ENCODE data around the gene MKRN2OS.

MKRN2OS gene

DNA sequence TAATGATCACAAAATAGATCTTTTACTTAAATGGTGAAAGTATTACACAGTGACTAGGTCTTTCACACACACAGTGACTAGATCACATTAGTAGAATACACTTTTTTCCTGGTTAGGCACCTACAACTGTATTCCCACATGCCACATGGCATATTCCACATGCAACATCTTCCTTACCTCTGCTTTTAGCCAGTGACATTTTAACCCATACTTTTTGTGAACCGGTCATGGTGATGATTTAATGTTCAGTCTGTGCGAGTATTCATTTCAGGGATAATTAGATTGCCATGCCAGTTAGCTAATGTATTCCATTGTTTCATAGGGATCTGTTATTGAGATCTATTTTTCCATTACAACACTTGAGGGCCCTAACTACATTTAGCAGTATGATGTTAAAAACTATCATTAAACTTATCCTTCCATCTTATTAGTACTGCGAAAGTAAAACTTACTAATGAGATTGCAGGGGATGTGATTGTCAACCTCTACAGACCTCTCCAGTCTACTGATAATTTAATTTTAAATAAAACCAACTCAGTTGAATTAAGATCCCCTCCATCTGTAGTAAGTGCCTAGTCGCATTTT, 32.7 kb downstream of the MKRN2OS start:
- no peak for DNase-seq

DNA sequence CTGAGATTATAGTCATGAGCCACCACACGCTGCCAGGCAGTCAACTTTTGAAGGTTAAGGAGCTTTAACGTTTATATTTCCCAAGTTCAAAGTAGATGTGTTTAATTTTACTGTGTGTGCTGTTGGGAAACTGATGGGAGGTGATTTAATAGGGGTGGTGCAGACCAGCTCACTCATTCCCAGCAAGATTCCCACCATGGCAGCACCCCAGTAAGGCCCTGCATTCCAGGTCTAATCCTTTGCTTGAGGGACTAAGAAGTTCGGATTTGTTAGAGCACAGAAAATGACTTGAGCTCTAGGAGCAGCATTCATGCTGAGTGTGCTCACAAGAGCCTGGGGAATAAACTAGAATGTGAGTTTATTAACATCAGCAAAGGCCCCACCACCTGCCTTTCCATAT, 35.8 kb downstream of the MKRN2OS start:
- no peak for DNase-seq

GRCh38 chr3:12508291-12508700, 37.0 kb downstream of the MKRN2OS start:
- no peak for DNase-seq

DNA sequence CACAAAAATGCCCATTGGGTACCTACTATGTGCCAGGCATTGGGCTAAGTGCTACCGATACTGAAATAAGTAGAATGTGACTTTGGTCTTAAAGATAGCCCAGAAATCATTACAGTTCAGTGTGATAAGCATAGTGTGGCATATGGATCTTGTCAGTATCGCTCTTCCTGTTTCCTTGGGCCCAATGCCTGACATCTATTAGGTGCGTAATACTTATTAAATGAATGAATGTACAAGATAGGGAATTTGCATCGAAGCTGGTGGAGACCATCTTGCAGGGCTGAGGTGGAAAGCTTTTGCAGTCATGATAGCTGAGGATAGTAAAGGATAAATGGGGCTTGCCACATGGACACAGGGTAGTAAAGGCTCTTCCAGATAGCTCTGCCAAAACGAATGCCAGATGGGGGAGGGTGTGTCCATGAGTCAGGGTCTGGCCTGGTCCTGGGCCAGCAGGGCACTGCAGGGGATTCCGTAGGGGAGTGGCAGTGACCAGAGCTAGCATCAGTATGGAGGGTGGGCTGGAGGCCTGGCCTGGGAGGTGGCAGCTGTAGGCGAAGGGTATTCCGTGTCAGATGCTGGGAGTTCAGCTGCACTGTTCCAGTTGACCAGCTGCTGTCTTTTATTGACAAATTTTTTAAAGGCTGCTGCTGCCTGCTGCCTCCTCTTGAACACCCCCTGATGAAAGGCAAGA, 37.6 kb downstream of the MKRN2OS start:
- no peak for DNase-seq

DNA sequence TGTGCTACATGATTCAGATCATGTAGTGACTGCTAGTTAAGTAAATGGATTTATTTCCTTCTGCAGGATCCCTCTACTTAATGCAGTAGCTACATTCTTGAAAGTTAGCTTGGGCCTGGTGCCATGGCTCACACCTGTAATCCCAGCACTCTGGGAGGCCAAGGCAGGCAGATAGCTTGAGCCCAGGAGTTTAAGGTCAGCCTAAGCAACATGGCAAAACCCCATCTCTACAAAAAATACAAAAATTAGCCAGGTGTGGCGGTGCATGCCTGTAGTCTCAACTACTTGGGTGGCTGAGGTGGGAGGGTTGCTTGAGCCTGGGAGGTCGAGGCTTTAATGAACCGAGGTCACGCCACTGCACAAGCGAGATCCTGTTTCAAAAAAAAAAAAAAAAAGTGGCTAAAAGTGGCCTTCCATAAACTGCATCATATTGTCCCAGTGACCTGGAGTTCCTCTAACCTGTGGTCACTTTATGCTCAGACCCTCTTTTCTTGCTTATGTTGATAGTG, 39.0 kb downstream of the MKRN2OS start:
- no peak for DNase-seq

DNA sequence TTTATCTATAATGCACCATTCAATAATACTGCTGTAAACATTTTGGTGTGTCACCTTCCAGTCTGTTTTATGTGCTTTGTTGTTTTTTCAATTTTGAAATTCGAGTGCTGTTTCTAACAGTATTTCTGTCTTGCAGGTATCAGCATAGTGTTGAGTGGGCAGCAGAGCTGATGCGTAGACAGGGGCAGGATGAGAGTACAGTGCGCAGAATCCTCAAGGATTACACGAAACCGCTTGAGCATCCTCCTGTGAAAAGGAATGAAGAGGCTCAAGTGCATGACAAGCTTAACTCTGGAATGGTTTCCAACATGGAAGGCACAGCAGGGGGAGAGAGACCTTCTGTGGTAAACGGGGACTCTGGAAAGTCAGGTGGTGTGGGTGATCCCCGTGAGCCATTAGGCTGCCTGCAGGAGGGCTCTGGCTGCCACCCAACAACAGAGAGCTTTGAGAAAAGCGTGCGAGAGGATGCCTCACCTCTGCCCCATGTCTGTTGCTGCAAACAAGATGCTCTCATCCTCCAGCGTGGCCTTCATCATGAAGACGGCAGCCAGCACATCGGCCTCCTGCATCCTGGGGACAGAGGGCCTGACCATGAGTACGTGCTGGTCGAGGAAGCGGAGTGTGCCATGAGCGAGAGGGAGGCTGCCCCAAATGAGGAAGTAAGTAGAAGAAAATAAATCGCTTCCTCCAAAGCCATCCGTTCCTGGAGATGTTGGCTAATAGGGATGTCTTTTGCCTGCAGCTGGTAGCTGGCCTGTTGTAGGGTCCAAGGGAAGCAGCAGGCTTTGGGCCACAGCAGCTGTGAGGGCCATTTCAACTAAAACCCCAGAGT, 42.0 kb downstream of the MKRN2OS start:
- no peak for DNase-seq

DNA sequence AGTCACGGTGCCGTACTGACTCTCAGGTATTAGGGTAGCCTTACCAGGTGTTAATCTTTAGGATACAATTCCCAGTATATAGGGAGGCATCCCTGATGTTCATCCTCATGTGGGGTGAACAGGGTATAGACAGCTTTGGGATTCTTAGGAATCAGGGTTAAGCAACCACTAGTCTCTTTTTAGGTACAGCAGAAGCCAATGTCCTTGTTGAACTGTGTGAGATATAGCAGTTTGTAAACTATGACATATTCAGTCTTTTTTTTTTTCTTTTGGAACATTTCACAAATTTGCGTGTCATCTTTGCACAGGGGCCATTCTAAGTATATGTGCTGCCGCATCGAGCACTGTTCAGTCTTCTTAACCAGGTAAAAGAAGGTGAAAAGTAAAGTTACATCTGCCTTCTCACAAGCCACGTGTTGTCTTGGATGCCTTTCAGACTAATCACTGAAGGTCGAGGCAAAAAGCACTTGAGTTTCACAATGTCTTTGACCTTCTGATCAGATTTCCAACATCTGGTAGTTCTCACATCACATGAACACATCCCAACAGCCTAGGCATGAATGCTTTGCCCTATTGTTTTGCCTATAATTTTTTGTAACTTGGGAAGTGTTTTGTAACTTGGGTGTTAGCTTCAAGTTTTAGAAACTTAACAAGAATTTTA, 43.8 kb downstream of the MKRN2OS start:
- no peak for DNase-seq

DNA sequence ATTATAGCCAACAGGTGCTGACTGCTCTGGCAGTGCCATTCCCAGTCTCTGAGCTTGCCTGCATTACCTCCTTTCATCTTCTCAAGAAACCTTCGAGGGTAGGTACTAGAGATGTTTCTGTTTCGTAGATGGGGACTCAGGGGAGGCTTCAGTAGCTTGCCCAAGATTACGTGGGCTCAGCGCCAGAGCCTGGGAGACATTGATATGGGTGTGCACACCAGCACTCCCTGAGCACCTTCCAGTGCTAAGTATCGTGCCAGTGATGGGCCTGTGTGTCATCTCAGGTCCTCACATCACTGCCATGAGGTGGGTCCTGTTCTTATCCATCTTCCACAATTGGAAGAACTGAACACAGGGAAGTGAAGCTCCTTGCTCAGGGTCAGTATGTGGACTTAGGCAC, 45.8 kb downstream of the MKRN2OS start:
- no peak for DNase-seq

DNA sequence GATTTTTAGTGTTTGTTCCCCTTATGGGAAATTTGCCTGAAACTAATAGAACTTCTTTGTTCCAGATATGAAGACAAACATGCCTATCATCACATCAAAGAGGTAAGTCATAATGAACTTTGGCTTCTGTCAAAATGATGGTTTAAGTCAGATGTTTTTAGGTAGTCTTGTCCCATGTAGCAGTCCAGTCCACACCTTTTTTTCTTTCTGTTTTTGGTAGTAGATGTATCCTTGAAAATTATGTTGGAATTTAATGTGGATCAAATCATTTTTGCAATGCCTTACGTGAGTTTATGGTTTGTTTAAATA, 48.9 kb downstream of the MKRN2OS start:
- DNase-seq = no peak

- no peak for DNase-seq
Measured at GRCh38 chr3:12495749-12496452, 49.4 kb downstream of the MKRN2OS start.

GRCh38 chr3:12490547-12490946, 54.8 kb downstream of the MKRN2OS start:
- DNase-seq = no peak

GRCh38 chr3:12489832-12490231, 55.5 kb downstream of the MKRN2OS start:
- no peak for DNase-seq
